Measurements from ENCODE around the gene CTIF.

CTIF gene

GRCh38 chr18:48613589-48614404, 75.0 kb downstream of the CTIF start:
- Histone ChIP-seq H3K4me3 (no peak overlapping the region), H3K4me1 (peaks cover under 1% of the 10 kb centered on the region; the same call in 1 of the 2 replicates), H3K27me3 (no peaks in the 10 kb centered on the region), H3K9me3 (no peaks in the 10 kb centered on the region), H4K20me1 (peaks cover 100% of the 10 kb centered on the region), H3K36me3 (peaks cover 8% of the 10 kb centered on the region; the same call in 1 of the 2 replicates), H3K27ac (no peak overlapping the region), H3K4me2 (no peak overlapping the region), H3K9ac (no peak overlapping the region)
- TF ChIP-seq Cebpa-rat (IDR thresholded peaks at IDR 0.05) = no peak

DNA sequence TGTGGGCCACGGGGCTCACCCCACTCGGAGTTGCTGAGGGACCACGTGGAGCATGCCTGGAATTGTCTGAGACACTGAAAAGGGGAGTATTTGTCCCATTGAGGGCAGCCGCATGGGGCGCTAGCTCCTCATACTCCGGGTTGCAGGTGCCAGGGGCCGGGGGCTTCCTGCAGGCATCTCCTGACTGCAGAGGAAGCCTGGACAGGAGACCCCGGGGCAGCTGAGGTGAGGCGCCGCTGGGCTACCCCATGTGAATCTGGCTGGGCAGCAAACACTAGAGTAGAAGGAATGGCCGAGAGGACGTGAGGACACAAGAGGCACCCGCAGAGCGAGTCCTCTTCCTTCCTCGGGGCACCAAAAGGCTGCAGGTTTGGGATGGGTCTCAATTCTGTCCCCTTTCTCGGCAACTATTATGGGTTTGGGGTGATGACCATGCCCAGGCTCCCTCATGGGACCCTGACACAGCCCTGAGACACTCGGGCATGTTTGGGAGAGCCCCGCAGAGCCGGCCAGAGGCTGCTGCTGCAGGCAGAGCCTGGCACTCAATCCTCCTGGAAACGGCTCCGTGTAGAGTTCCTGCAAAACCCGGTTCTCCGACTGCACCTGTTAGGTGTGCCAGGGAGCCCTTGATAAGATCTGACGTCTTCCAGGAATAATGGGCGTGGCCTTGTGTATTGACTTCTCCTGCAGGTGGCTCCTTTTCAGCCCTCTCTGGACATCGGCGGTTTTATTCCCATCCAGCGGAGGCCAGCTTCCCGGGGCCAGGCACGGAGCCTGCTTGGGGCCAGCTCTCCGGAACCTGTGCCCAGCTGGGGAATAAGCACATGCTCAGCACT, 77.0 kb downstream of the CTIF start:
- H4K20me1 ChIP-seq = peaks cover 90% of the 10 kb centered on the region
- no peak overlapping the region for H3K27ac ChIP-seq

DNA sequence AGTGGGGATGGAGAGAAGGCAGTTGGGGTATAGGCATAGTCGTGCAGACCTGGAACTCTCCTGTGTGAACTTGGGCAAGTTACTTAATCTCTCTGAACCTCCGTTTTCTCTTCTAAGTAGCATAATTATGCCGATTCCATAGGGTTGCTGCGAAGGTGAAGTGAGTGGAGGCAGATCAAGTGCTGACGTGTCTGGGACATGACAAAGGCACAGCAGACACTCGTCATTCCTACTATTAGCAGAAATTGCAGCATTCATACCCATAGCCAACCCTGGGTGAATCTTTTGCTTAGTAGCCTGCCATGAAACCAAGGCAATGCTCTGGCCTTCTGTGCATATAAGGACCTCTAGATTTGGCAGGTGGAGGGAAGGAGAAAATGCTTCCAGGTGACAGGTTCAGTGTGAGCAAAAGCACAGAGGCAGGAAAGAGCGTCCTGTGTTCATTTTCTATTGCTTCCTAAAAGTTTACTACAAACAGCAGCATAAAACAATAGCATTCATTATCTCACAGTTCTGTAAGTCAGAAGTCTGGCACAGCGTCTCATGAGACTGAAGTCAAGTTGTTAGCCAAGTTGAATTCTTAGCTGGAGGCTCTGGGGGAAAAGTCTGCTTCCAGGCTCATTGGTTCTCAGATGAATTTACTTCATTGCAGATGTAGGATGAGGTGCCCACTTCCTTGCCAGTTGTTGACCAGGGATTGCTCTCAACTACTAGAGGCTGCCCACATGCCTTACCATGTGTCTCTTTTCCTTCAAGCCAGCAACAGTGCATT, 77.8 kb downstream of the CTIF start:
- Histone ChIP-seq H3K9me3 (no peaks in the 10 kb centered on the region), H4K20me1 (peaks cover 82% of the 10 kb centered on the region), H3K27me3 (no peaks in the 10 kb centered on the region), H3K27ac (no peak overlapping the region), H3K4me1 (peaks cover 4% of the 10 kb centered on the region), H3K9ac (no peak overlapping the region), H3K36me3 (peaks cover 15% of the 10 kb centered on the region; the same call in 1 of the 2 replicates), H3K4me2 (no peak overlapping the region), H3K4me3 (no peak overlapping the region)
- no peak for TF ChIP-seq Cebpa-rat (IDR thresholded peaks at IDR 0.05)

More for the DNA sequence above, 77.0 kb downstream of the CTIF start:
- TF ChIP-seq Cebpa-rat (IDR thresholded peaks at IDR 0.05) = no peak
- no peaks in the 10 kb centered on the region for H3K27me3 ChIP-seq
- H3K9ac ChIP-seq = no peak overlapping the region
- H3K9me3 ChIP-seq = no peaks in the 10 kb centered on the region
- peaks cover 15% of the 10 kb centered on the region; the same call in 1 of the 2 replicates for H3K36me3 ChIP-seq
- H3K4me3 ChIP-seq = no peak overlapping the region
- H3K4me1 ChIP-seq = no peaks in the 10 kb centered on the region
- H3K4me2 ChIP-seq = no peak overlapping the region

GRCh38 chr18:48617844-48618497, 79.1 kb downstream of the CTIF start:
- no peak overlapping the region for H3K4me3 ChIP-seq
- no peak overlapping the region for H3K9ac ChIP-seq
- no peak overlapping the region for H3K4me2 ChIP-seq
- H3K9me3 ChIP-seq = no peaks in the 10 kb centered on the region
- H3K27me3 ChIP-seq = no peaks in the 10 kb centered on the region
- H3K4me1 ChIP-seq = peaks cover 17% of the 10 kb centered on the region
- no peak for TF ChIP-seq Cebpa-rat (IDR thresholded peaks at IDR 0.05)
- H3K27ac ChIP-seq = no peak overlapping the region
- H4K20me1 ChIP-seq = peaks cover 74% of the 10 kb centered on the region
- H3K36me3 ChIP-seq = peaks cover 15% of the 10 kb centered on the region; the same call in 1 of the 2 replicates

GRCh38 chr18:48619016-48619415, 80.2 kb downstream of the CTIF start:
- Histone ChIP-seq H3K9me3 (no peaks in the 10 kb centered on the region), H3K27ac (no peak overlapping the region), H3K4me3 (no peak overlapping the region), H3K9ac (no peak overlapping the region), H3K4me2 (no peak overlapping the region), H3K36me3 (peaks cover 15% of the 10 kb centered on the region; the same call in 1 of the 2 replicates), H3K27me3 (no peaks in the 10 kb centered on the region), H4K20me1 (peaks cover 69% of the 10 kb centered on the region), H3K4me1 (peaks cover 25% of the 10 kb centered on the region)
- no peak for TF ChIP-seq Cebpa-rat (IDR thresholded peaks at IDR 0.05)

- H4K20me1 ChIP-seq = peaks cover 65% of the 10 kb centered on the region
- H3K9ac ChIP-seq = no peak overlapping the region
- no peaks in the 10 kb centered on the region for H3K9me3 ChIP-seq
- no peaks in the 10 kb centered on the region for H3K27me3 ChIP-seq
- no peak overlapping the region for H3K4me3 ChIP-seq
- H3K4me1 ChIP-seq = peaks cover 25% of the 10 kb centered on the region
- no peak overlapping the region for H3K4me2 ChIP-seq
- peaks cover 15% of the 10 kb centered on the region; the same call in 1 of the 2 replicates for H3K36me3 ChIP-seq
- H3K27ac ChIP-seq = no peak overlapping the region
- TF ChIP-seq Cebpa-rat (IDR thresholded peaks at IDR 0.05) = no peak
Observed at GRCh38 chr18:48619501-48619900, 80.7 kb downstream of the CTIF start.

DNA sequence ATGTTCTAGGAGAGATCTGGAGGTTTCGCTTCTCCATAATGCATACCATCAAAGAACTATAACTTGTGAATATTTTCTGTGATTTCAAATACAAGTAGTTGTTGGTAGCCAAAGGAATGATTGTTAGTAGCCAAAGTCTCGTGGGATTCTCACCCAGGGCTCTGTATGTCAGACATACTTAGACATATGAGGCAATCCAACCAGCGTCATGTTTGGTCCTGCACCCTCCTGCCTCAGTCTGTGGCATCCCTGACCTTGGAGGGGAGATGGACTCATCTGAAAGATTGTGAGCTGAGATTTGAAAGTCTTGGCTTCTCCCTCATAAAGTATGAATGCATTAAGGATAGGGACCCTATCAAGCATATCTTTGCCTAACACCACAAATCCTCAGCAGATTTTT, 81.2 kb downstream of the CTIF start:
- H3K4me1 ChIP-seq = peaks cover 25% of the 10 kb centered on the region

DNA sequence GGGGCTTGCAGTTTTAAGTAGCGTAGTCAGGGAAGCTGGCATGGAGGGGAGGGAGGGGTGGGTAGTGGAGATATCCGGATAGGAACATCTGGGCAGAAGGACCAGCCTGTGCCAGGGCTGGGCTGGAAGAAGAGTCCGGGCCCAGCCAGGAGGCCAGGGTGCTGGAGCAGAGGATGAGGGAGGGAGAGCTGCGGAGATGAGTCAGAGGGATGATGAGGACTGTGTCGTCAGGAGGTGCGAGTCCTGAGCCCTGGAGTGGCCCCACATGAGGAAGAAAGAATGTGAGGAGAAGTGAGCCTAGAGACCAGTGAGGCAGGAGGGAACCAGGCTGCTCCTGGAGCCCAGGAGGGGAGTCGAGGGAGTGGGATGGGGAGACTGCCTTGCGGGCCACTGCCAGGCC, 82.4 kb downstream of the CTIF start:
- no peak overlapping the region for H3K4me3 ChIP-seq
- H3K4me2 ChIP-seq = peak overlapping the region; percentile 59; the same call in 1 of the 2 replicates
- H4K20me1 ChIP-seq = peaks cover 47% of the 10 kb centered on the region
- peaks cover 20% of the 10 kb centered on the region for H3K36me3 ChIP-seq
- H3K4me1 ChIP-seq = peaks cover 25% of the 10 kb centered on the region
- no peaks in the 10 kb centered on the region for H3K27me3 ChIP-seq
- H3K9me3 ChIP-seq = no peaks in the 10 kb centered on the region
- no peak overlapping the region for H3K27ac ChIP-seq
- TF ChIP-seq Cebpa-rat (IDR thresholded peaks at IDR 0.05) = no peak
- no peak overlapping the region for H3K9ac ChIP-seq

More for the DNA sequence above, 81.2 kb downstream of the CTIF start:
- Histone ChIP-seq H3K9ac (no peak overlapping the region), H3K36me3 (peaks cover 15% of the 10 kb centered on the region; the same call in 1 of the 2 replicates), H3K27me3 (no peaks in the 10 kb centered on the region), H3K4me3 (no peak overlapping the region), H3K27ac (no peak overlapping the region), H4K20me1 (peaks cover 59% of the 10 kb centered on the region), H3K4me2 (no peak overlapping the region), H3K9me3 (no peaks in the 10 kb centered on the region)
- no peak for TF ChIP-seq Cebpa-rat (IDR thresholded peaks at IDR 0.05)
